IMR-90 (cell line): ENCODE measurements around the gene KRTAP4-5. TPM values are rescaled to one million over a fixed set of nuclear protein-coding genes. Genes with fewer than 3 reads are reported as not detected.

Experiments
- ATAC-seq: fragments of 200-7000 bp; cut with Tn5 transposase; 2 replicates; pipeline ENCODE4 v1.9.1; 2020; ENCODE audit warnings: low read depth, mild to moderate bottlenecking, moderate library complexity
- BruUV-seq: library from RNA; stranded (reverse); fragments of 400-500 nt; replicated peaks from 2 replicates; lab custom pipeline; 2021; lab: Mats Ljungman, UMichigan
- CTCF ChIA-PET: fragments of 300-600 bp; formaldehyde crosslinking; extraction: SDS; loops from one replicate; lab custom pipeline; 2021; ENCODE audit warnings: antibody characterized with exemption; lab: Yijun Ruan, JAX
- POLR2A ChIA-PET: fragments of 300-600 bp; sonication (Branson Sonifier 250); formaldehyde crosslinking; loops from one replicate; lab custom pipeline; 2022; ENCODE audit warnings: antibody characterized with exemption; ENCODE audit not compliant: unreplicated experiment; lab: Charles Lee
- DNase-seq: peaks from one replicate; pipeline ENCODE4 v3.0.0; 2013
- H2AFZ ChIP-seq: replicated peaks from 2 replicates; pipeline ENCODE3; 2013; ENCODE audit warnings: low read length, mild to moderate bottlenecking; ENCODE audit not compliant: poor library complexity
- H2AK5ac ChIP-seq: 2 replicates; pipeline ENCODE4 v1.6.1; 2013; ENCODE audit warnings: low read depth, low read length, inconsistent platforms
- H2AK9ac ChIP-seq: replicated peaks from 2 replicates; pipeline ENCODE3; 2013; ENCODE audit warnings: mild to moderate bottlenecking, low read depth, low read length, moderate library complexity; ENCODE audit not compliant: poor library complexity
- H2BK120ac ChIP-seq: 2 replicates; pipeline ENCODE4 v1.6.1; 2013; ENCODE audit warnings: low read depth, low read length, inconsistent platforms
- H2BK15ac ChIP-seq: 3 replicates; pipeline ENCODE4 v1.6.1; 2013; ENCODE audit warnings: low read depth, low read length, inconsistent platforms
- H2BK20ac ChIP-seq: 2 replicates; pipeline ENCODE4 v1.6.1; 2013; ENCODE audit warnings: low read depth, mild to moderate bottlenecking, inconsistent platforms, low read length, moderate library complexity
- H2BK5ac ChIP-seq: 2 replicates; pipeline ENCODE4 v1.6.1; 2013; ENCODE audit warnings: mild to moderate bottlenecking, low read depth, low read length, inconsistent platforms; ENCODE audit not compliant: poor library complexity, severe bottlenecking
- H3K14ac ChIP-seq: replicated peaks from 2 replicates; pipeline ENCODE4 v1.6.1; 2013; ENCODE audit warnings: low read depth, low read length, inconsistent platforms
- H3K18ac ChIP-seq: 2 replicates; pipeline ENCODE4 v1.6.1; 2013; ENCODE audit warnings: low read depth, low read length, control low read depth
- H3K23ac ChIP-seq: 2 replicates; pipeline ENCODE4 v1.6.1; 2013; ENCODE audit warnings: low read depth, low read length, inconsistent platforms
- H3K27ac ChIP-seq: 2 replicates; pipeline ENCODE4 v1.5.1; 2013; ENCODE audit warnings: mild to moderate bottlenecking, control low read depth, low read length; ENCODE audit not compliant: insufficient read depth
- H3K27me3 ChIP-seq: 2 replicates; pipeline ENCODE4 v1.6.1; 2013; ENCODE audit warnings: low read length; ENCODE audit not compliant: control insufficient read depth, insufficient read depth
- H3K36me3 ChIP-seq: 2 replicates; pipeline ENCODE4 v1.6.1; 2013; ENCODE audit warnings: low read length, mixed read lengths; ENCODE audit not compliant: control insufficient read depth, insufficient read depth
- H3K4ac ChIP-seq: 2 replicates; pipeline ENCODE4 v1.6.1; 2013; ENCODE audit warnings: low read depth, low read length, inconsistent platforms
- H3K4me1 ChIP-seq: 2 replicates; pipeline ENCODE4 v1.6.1; 2013; ENCODE audit warnings: low read length, mixed read lengths; ENCODE audit not compliant: control insufficient read depth, insufficient read depth
- H3K4me2 ChIP-seq: 2 replicates; pipeline ENCODE4 v1.6.1; 2013; ENCODE audit warnings: low read depth, mild to moderate bottlenecking, control low read depth, low read length, moderate library complexity
- H3K4me3 ChIP-seq: 2 replicates; pipeline ENCODE4 v1.5.1; 2013; ENCODE audit warnings: low read depth, mild to moderate bottlenecking, control low read depth, low read length, moderate library complexity; ENCODE audit not compliant: insufficient read depth
- H3K56ac ChIP-seq: 2 replicates; pipeline ENCODE4 v1.6.1; 2013; ENCODE audit warnings: low read length, inconsistent platforms; ENCODE audit not compliant: insufficient read depth; ENCODE audit errors: extremely low read depth
- H3K79me1 ChIP-seq, 2 experiments: 2 replicates each; pipeline ENCODE4 v1.6.1; 2013; ENCODE audit warnings: low read length in 2 of 2, inconsistent platforms in 1 of 2, low read depth in 1 of 2
- H3K9ac ChIP-seq: 2 replicates; pipeline ENCODE4 v1.6.1; 2013; ENCODE audit warnings: low read depth, low read length, control low read depth
- H3K9me1 ChIP-seq: 2 replicates; pipeline ENCODE4 v1.6.1; 2013; ENCODE audit warnings: low read length, inconsistent platforms; ENCODE audit not compliant: insufficient read depth
- H3K9me3 ChIP-seq: 2 replicates; pipeline ENCODE4 v1.6.1; 2013; ENCODE audit warnings: low read length; ENCODE audit not compliant: control insufficient read depth, insufficient read depth
- H4K20me1 ChIP-seq: 2 replicates; pipeline ENCODE4 v1.6.1; 2013; ENCODE audit warnings: low read length, inconsistent platforms; ENCODE audit not compliant: insufficient read depth
- H4K5ac ChIP-seq: 2 replicates; pipeline ENCODE4 v1.6.1; 2013; ENCODE audit warnings: mild to moderate bottlenecking, low read depth, low read length, control low read depth
- H4K8ac ChIP-seq, 2 experiments: 2 replicates each; pipeline ENCODE4 v1.6.1; 2013; ENCODE audit warnings: low read depth in 2 of 2, low read length in 2 of 2, control low read depth in 1 of 2, inconsistent platforms in 1 of 2
- H4K91ac ChIP-seq: 2 replicates; pipeline ENCODE4 v1.6.1; 2013; ENCODE audit warnings: low read depth, low read length, inconsistent platforms; ENCODE audit not compliant: insufficient read depth
- BHLHE40 ChIP-seq: fragments of 150-350 bp; IDR thresholded peaks from 2 replicates; pipeline ENCODE4 v1.6.1; 2016; ENCODE audit warnings: mild to moderate bottlenecking, low read depth, low read length
- CEBPB ChIP-seq: IDR thresholded peaks from 2 replicates; pipeline ENCODE4 v1.6.1; 2012; ENCODE audit warnings: low read depth, low read length, improper control_type of control experiment
- CHD1 ChIP-seq: IDR thresholded peaks from 2 replicates; pipeline ENCODE4 v1.6.1; 2012; ENCODE audit warnings: low read depth, low read length, improper control_type of control experiment
- CTCF ChIP-seq: conservative IDR thresholded peaks from 2 replicates; pipeline ENCODE4 v1.5.1; 2012; ENCODE audit warnings: mild to moderate bottlenecking, low read depth, low read length, improper control_type of control experiment
- ELK1 ChIP-seq: fragments of 150-350 bp; IDR thresholded peaks from 2 replicates; pipeline ENCODE4 v1.6.1; 2016; ENCODE audit warnings: low read depth, mild to moderate bottlenecking, low read length, moderate library complexity, borderline replicate concordance
- FOS ChIP-seq: fragments of 150-350 bp; IDR thresholded peaks from 2 replicates; pipeline ENCODE4 v1.6.1; 2016; ENCODE audit warnings: low read depth, low read length
- MAFK ChIP-seq: IDR thresholded peaks from 2 replicates; pipeline ENCODE4 v1.6.1; 2012; ENCODE audit warnings: low read depth, low read length, improper control_type of control experiment
- MAZ ChIP-seq: IDR thresholded peaks from 2 replicates; pipeline ENCODE4 v1.6.1; 2012; ENCODE audit warnings: low read depth, mild to moderate bottlenecking, low read length, improper control_type of control experiment, moderate library complexity, borderline replicate concordance
- MXI1 ChIP-seq: IDR thresholded peaks from 2 replicates; pipeline ENCODE4 v1.6.1; 2012; ENCODE audit warnings: low read depth, mild to moderate bottlenecking, low read length, moderate library complexity, borderline replicate concordance
- NFE2L2 ChIP-seq: fragments of 150-350 bp; IDR thresholded peaks from 2 replicates; pipeline ENCODE4 v1.6.1; 2016; ENCODE audit warnings: low read depth, mild to moderate bottlenecking, low read length
- POLR2A ChIP-seq: IDR thresholded peaks from 2 replicates; pipeline ENCODE4 v1.6.1; 2012; ENCODE audit warnings: mild to moderate bottlenecking, low read depth, low read length
- RAD21 ChIP-seq: IDR thresholded peaks from 2 replicates; pipeline ENCODE4 v1.6.1; 2012; ENCODE audit warnings: low read length, improper control_type of control experiment
- RCOR1 ChIP-seq: IDR thresholded peaks from 2 replicates; pipeline ENCODE4 v1.6.1; 2012; ENCODE audit warnings: mild to moderate bottlenecking, low read length, improper control_type of control experiment; ENCODE audit not compliant: insufficient replicate concordance
- RFX5 ChIP-seq: IDR thresholded peaks from 2 replicates; pipeline ENCODE4 v1.8.0; 2012; ENCODE audit warnings: low read depth, mild to moderate bottlenecking, low read length, moderate library complexity
- SMC3 ChIP-seq: fragments of 150-350 bp; IDR thresholded peaks from 2 replicates; pipeline ENCODE4 v1.6.1; 2016; ENCODE audit warnings: low read depth, mild to moderate bottlenecking, antibody characterized with exemption, low read length, moderate library complexity
- USF2 ChIP-seq: fragments of 150-350 bp; IDR thresholded peaks from 2 replicates; pipeline ENCODE4 v1.6.1; 2017; ENCODE audit warnings: mild to moderate bottlenecking, antibody characterized with exemption, low read length, low read depth
- WGBS, 2 experiments: methylation state at CpG; one replicate each; pipeline versions ENCODE4 v1.1.5 to v1.1.7; 2013; ENCODE audit warnings: missing lambda C conversion rate in 2 of 2; ENCODE audit not compliant: insufficient read length in 1 of 2; ENCODE audit errors: extremely low coverage in 2 of 2; 5-methylcytosine and 5-hydroxymethylcytosine counted together
- dilution Hi-C: fragments of 300-500 bp; cut with HindIII; formaldehyde crosslinking; loops from one replicate; pipeline ENCODE4 v1.14.3; 2018; ENCODE audit warnings: low sequenced_read_pairs; ENCODE audit not compliant: unreplicated experiment
- in situ Hi-C: fragments of 300-500 bp; cut with MboI; formaldehyde crosslinking; loops from 3 replicates; pipeline ENCODE4 v1.14.3; 2019; ENCODE audit warnings: low sequenced_read_pairs, inconsistent platforms, mixed read lengths
- intact Hi-C: fragments of 100-400 bp; cut with micrococcal nuclease; formaldehyde crosslinking; loops from 2 replicates; pipeline ENCODE4 v1.10.0; 2022
- polyA plus RNA-seq, 3 experiments: library from polyadenylated mRNA; depleted of rRNA; stranded (reverse); fragments of >200 nt; gene quantifications; 2 replicates each; pipeline ENCODE4 v1.2.3, GENCODE V29; 2012; ENCODE audit warnings: low replicate concordance in 1 of 3
- total RNA-seq: library from RNA; depleted of rRNA; stranded (reverse); fragments of >200 nt; gene quantifications from 2 replicates; pipeline ENCODE4 v1.2.3, GENCODE V29; 2012

Gene KRTAP4-5
- total and polyA plus RNA-seq, 2 of the 4 experiments (the other 2 are of a cell fraction) = not detected

GRCh38 chr17:41185001-41185400 lies 35.4 kb upstream of the KRTAP4-5 start:
- Histone ChIP-seq H3K4me2 (no peak overlapping the region), H3K56ac (no peak overlapping the region), H3K4ac (no peak overlapping the region), H3K4me3 (no peak overlapping the region), H3K9ac (no peak overlapping the region), H3K14ac (no peak overlapping the region), H2BK15ac (no peak overlapping the region), H2BK20ac (no peak overlapping the region), H4K20me1 (no peaks in the 10 kb centered on the region), H3K18ac (no peak overlapping the region), H4K5ac (no peak overlapping the region), H3K27ac (no peak overlapping the region), H3K9me1 (no peaks in the 10 kb centered on the region), H4K8ac (no peak overlapping the region), H3K79me1 (no peaks in the 10 kb centered on the region), H3K23ac (no peak overlapping the region), H4K91ac (no peak overlapping the region), H2BK5ac (no peak overlapping the region), H2AK5ac (no peak overlapping the region), H2AK9ac (no peak overlapping the region), H3K9me3 (no peaks in the 10 kb centered on the region; the same call in 1 of the 2 replicates), H3K27me3 (peaks cover 4% of the 10 kb centered on the region), H3K36me3 (no peaks in the 10 kb centered on the region), H2BK120ac (no peak overlapping the region), H3K4me1 (no peaks in the 10 kb centered on the region), H2AFZ (no peak overlapping the region)
- intact Hi-C loops = no loop called here
- CTCF ChIA-PET = no interaction called here
- in situ Hi-C loops = no loop called here
- TF ChIP-seq MXI1 (no peak), RAD21 (no peak), MAFK (no peak), NFE2L2 (no peak), POLR2A (no peak), MAZ (no peak), CEBPB (no peak), CTCF (no peak), CHD1 (no peak), USF2 (no peak), RFX5 (no peak), SMC3 (no peak), RCOR1 (no peak), BHLHE40 (no peak), ELK1 (no peak), FOS (no peak)
- ATAC-seq = no peak
- no TSS peak for BruUV-seq
- dilution Hi-C loops = no loop called here
- DNase-seq = no peak
- no CpG with 5 or more reads among the region's 1 CpG for WGBS, 2 experiments
- POLR2A ChIA-PET = no interaction called here
